ENCODE measurements around the gene STX7. TPM values are rescaled to one million over a fixed set of nuclear protein-coding genes. Genes with fewer than 3 reads are reported as not detected.
"Not testable (repeated sequence)": the region's sequence is repeated elsewhere in the genome, so short reads cannot be mapped to it uniquely, and the experiment has no call there.

The STX7 gene
- 49.3 and 55.4 TPM in 2 replicates for total RNA-seq
- long read RNA-seq, full-length matches to known transcripts: 261 of 291 reads
- long read RNA-seq, partial matches to known transcripts: 7 of 291 reads
- long read RNA-seq, other reads (novel, unspliced or antisense): 23 of 291 reads

- peak; percentile 94 for DNase-seq (ENCODE audit: extremely low spot score, unreplicated experiment)
- Mint-ChIP-seq H3K9me3 (ENCODE audit: unreplicated experiment) (no peaks in the 10 kb centered on the region), H3K4me1 (ENCODE audit: unreplicated experiment) (peaks cover 37% of the 10 kb centered on the region), H3K27me3 (ENCODE audit: unreplicated experiment) (peaks cover 18% of the 10 kb centered on the region), H3K36me3 (ENCODE audit: unreplicated experiment) (peaks cover 10% of the 10 kb centered on the region), H3K27ac (ENCODE audit: unreplicated experiment) (peak within 1 kb of the TSS; percentile 86), H3K4me3 (ENCODE audit: unreplicated experiment) (peak within 1 kb of the TSS; percentile 98)
- no peak for TF ChIP-seq CTCF (IDR thresholded peaks at IDR 0.05)
These were observed at the start of gene STX7 for GRCh38 chr6:132512638-132513632. Gene STX7 (minus strand): TSS chr6:132513116. CDS start chr6:132503530, 9,586 bp downstream.

- DNase-seq (ENCODE audit: extremely low spot score, unreplicated experiment); H3K27ac Mint-ChIP-seq (ENCODE audit: unreplicated experiment); H3K36me3 Mint-ChIP-seq (ENCODE audit: unreplicated experiment); H3K9me3 Mint-ChIP-seq (ENCODE audit: unreplicated experiment); H3K4me3 Mint-ChIP-seq (ENCODE audit: unreplicated experiment); H3K4me1 Mint-ChIP-seq (ENCODE audit: unreplicated experiment): not testable (repeated sequence)
- peaks cover 47% of the 10 kb centered on the region for H3K27me3 Mint-ChIP-seq (ENCODE audit: unreplicated experiment)
These were observed 47.2 kb upstream of the STX7 start for GRCh38 chr6:132560087-132560486.

GRCh38 chr6:132552372-132552771, 39.5 kb upstream of the STX7 start, which contains the start of gene TAAR8:
Gene TAAR8 (plus strand): TSS chr6:132552672. CDS start chr6:132552693, 21 bp downstream.
- Mint-ChIP-seq H3K27ac (ENCODE audit: unreplicated experiment) (no peak within 1 kb of the TSS), H3K36me3 (ENCODE audit: unreplicated experiment) (no peaks in the 10 kb centered on the region), H3K4me3 (ENCODE audit: unreplicated experiment) (no peak within 1 kb of the TSS), H3K9me3 (ENCODE audit: unreplicated experiment) (no peaks in the 10 kb centered on the region), H3K27me3 (ENCODE audit: unreplicated experiment) (peaks cover 63% of the 10 kb centered on the region), H3K4me1 (ENCODE audit: unreplicated experiment) (no peaks in the 10 kb centered on the region)
- no peak for DNase-seq (ENCODE audit: extremely low spot score, unreplicated experiment)
- TF ChIP-seq CTCF (IDR thresholded peaks at IDR 0.05): no peak

GRCh38 chr6:132551214-132551613, 38.3 kb upstream of the STX7 start:
- TF ChIP-seq CTCF (IDR thresholded peaks at IDR 0.05): no peak
- no peak overlapping the region for H3K4me3 Mint-ChIP-seq (ENCODE audit: unreplicated experiment)
- peaks cover 57% of the 10 kb centered on the region for H3K27me3 Mint-ChIP-seq (ENCODE audit: unreplicated experiment)

GRCh38 chr6:132548746-132549463, 36.0 kb upstream of the STX7 start:
- Mint-ChIP-seq H3K4me3 (ENCODE audit: unreplicated experiment) (no peak overlapping the region), H3K27me3 (ENCODE audit: unreplicated experiment) (peaks cover 60% of the 10 kb centered on the region), H3K9me3 (ENCODE audit: unreplicated experiment) (no peaks in the 10 kb centered on the region), H3K36me3 (ENCODE audit: unreplicated experiment) (no peaks in the 10 kb centered on the region), H3K27ac (ENCODE audit: unreplicated experiment) (no peak overlapping the region), H3K4me1 (ENCODE audit: unreplicated experiment) (no peaks in the 10 kb centered on the region)
- TF ChIP-seq CTCF (IDR thresholded peaks at IDR 0.05): no peak
- no peak for DNase-seq (ENCODE audit: extremely low spot score, unreplicated experiment)

More at GRCh38 chr6:132551214-132551613, 38.3 kb upstream of the STX7 start:
- DNase-seq (ENCODE audit: extremely low spot score, unreplicated experiment): no peak
- Mint-ChIP-seq H3K4me1 (ENCODE audit: unreplicated experiment) (no peaks in the 10 kb centered on the region), H3K36me3 (ENCODE audit: unreplicated experiment) (no peaks in the 10 kb centered on the region), H3K9me3 (ENCODE audit: unreplicated experiment) (no peaks in the 10 kb centered on the region), H3K27ac (ENCODE audit: unreplicated experiment) (no peak overlapping the region)

Measured in osteocyte (in vitro differentiated cells).